Measurements from ENCODE around the gene SPTBN1.
"Not testable (repeated sequence)": the region's sequence is repeated elsewhere in the genome, so short reads cannot be mapped to it uniquely, and the experiment has no call there.

The SPTBN1 gene

DNA sequence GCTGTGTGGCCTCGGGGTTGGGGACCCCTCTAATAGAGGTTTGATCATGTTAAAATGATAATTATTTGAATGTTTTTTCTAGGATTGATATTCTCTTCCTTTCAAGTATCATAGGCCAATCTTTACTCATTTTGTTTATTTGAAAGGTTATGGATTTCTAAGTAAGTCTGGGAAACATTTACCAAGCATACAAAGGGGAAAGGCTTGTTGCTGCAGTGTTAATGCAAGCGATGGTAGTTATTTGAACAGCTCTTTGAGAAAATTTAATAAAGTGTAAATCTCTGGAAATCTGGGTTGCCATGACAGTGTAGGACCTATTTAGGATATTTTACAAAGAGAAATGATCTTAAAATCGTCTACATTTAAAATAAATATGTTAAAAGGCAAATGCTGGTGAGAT is 56.1 kb downstream of the SPTBN1 start:
- Mint-ChIP-seq H3K27me3 (no peaks in the 10 kb centered on the region), H3K9me3 (no peaks in the 10 kb centered on the region), H3K36me3 (no peaks in the 10 kb centered on the region), H3K4me1 (peaks cover 5% of the 10 kb centered on the region), H3K27ac (no peak overlapping the region), H3K4me3 (no peak overlapping the region)
- CTCF ChIA-PET, result interaction anchor here (1.4 kb wide), 1 partner anchor 193 kb away, joined by 4 read pairs; no protein-coding TSS in a partner anchor
- no peak for DNase-seq

DNA sequence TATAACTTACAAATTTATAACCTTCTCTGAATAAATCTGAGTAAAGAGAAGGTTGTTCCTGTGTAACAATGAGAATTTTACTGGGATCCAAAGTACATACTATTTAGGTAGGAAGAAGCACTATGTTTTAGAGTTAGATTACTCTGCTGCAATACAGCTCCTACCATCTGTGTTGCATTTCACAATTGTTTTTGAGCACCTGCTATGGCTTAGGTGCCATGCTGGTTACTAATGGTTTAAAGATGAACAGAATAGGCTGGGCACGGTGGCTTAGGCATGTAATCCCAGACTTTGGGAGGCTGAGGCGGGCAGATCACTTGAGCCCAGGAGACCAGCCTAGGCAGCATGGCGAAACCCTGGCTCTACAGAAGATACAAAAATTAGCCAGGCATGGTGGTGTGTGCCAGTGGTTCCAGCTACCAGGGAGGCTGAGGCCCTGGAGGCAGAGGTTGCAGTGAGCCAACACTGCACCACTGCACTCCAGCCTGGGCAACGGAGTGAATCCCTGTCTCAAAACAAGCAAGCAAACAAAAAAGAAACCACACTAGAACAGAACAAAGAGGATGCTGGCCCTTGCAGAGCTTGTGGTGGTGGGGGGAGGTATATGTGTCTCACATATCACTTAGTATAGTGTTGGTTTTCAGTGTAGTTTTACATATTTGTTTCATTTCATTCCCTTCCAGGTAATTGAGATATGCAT is 56.7 kb downstream of the SPTBN1 start:
- no peak for DNase-seq
- Mint-ChIP-seq H3K9me3 (no peaks in the 10 kb centered on the region), H3K4me1 (peaks cover 5% of the 10 kb centered on the region), H3K4me3 (no peak overlapping the region), H3K27ac (no peak overlapping the region), H3K27me3 (no peaks in the 10 kb centered on the region), H3K36me3 (no peaks in the 10 kb centered on the region)
- CTCF ChIA-PET, result interaction anchor here (1.4 kb wide), 1 partner anchor 192 kb away, joined by 4 read pairs; no protein-coding TSS in a partner anchor

DNA sequence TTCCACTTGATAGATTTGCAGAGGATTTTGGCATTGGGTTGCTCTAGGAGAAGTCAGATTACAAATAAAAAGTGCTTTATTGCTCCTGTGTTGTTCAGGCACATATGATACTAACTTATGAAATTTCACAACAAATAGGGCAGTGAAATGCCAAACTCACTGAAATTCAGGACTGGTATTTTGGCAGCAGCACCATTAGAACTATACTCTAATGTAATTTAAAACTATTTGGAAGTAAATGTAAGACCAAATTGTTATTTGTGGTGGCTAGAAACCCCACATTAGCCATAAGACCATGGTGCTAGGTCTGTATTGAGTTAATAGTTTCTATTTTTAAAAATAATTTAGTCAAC is 57.2 kb downstream of the SPTBN1 start:
- H3K36me3 Mint-ChIP-seq, result no peaks in the 10 kb centered on the region
- no peaks in the 10 kb centered on the region for H3K27me3 Mint-ChIP-seq
- H3K27ac Mint-ChIP-seq, result no peak overlapping the region
- CTCF ChIA-PET, result no interaction called here
- H3K4me1 Mint-ChIP-seq, result peaks cover 5% of the 10 kb centered on the region
- H3K9me3 Mint-ChIP-seq, result no peaks in the 10 kb centered on the region
- DNase-seq, result no peak
- H3K4me3 Mint-ChIP-seq, result no peak overlapping the region

- CTCF ChIA-PET, result no interaction called here
- no peak for DNase-seq
These were observed 58.9 kb downstream of the SPTBN1 start for GRCh38 chr2:54514822-54515569.

GRCh38 chr2:54516842-54517241 is 60.7 kb downstream of the SPTBN1 start:
- Mint-ChIP-seq H3K27ac (no peak overlapping the region), H3K27me3 (peaks cover 9% of the 10 kb centered on the region), H3K4me1 (peaks cover 5% of the 10 kb centered on the region), H3K9me3 (no peaks in the 10 kb centered on the region), H3K4me3 (no peak overlapping the region), H3K36me3 (no peaks in the 10 kb centered on the region)
- CTCF ChIA-PET, result interaction anchor here (0.9 to 1.7 kb wide), 2 partner anchors 188 to 410 kb away, joined by 3 to 6 read pairs; no protein-coding TSS in a partner anchor
- no peak for DNase-seq

More at GRCh38 chr2:54514822-54515569, 58.9 kb downstream of the SPTBN1 start:
- Mint-ChIP-seq H3K4me1 (peaks cover 5% of the 10 kb centered on the region), H3K36me3 (no peaks in the 10 kb centered on the region), H3K27me3 (peaks cover 9% of the 10 kb centered on the region), H3K9me3 (no peaks in the 10 kb centered on the region), H3K4me3 (no peak overlapping the region), H3K27ac (no peak overlapping the region)

GRCh38 chr2:54518016-54518415 is 61.9 kb downstream of the SPTBN1 start:
- H3K4me1 Mint-ChIP-seq, H3K9me3 Mint-ChIP-seq, H3K27ac Mint-ChIP-seq, H3K4me3 Mint-ChIP-seq, DNase-seq, H3K36me3 Mint-ChIP-seq: not testable (repeated sequence)
- peaks cover 17% of the 10 kb centered on the region for H3K27me3 Mint-ChIP-seq
- CTCF ChIA-PET, result interaction anchor here (1.7 kb wide), 1 partner anchor 187 kb away, joined by 6 read pairs; no protein-coding TSS in a partner anchor

GRCh38 chr2:54518430-54518829 is 62.3 kb downstream of the SPTBN1 start:
- H3K9me3 Mint-ChIP-seq, result no peaks in the 10 kb centered on the region
- H3K36me3 Mint-ChIP-seq, result no peaks in the 10 kb centered on the region
- CTCF ChIA-PET, result no interaction called here
- H3K4me1 Mint-ChIP-seq, result peaks cover 7% of the 10 kb centered on the region
- DNase-seq, result no peak
- H3K4me3 Mint-ChIP-seq, result no peak overlapping the region
- H3K27ac Mint-ChIP-seq, result no peak overlapping the region
- peaks cover 17% of the 10 kb centered on the region for H3K27me3 Mint-ChIP-seq

GRCh38 chr2:54519841-54520459 is 63.8 kb downstream of the SPTBN1 start:
- Mint-ChIP-seq H3K27ac (no peak overlapping the region), H3K36me3 (no peaks in the 10 kb centered on the region), H3K4me3 (no peak overlapping the region), H3K27me3 (peaks cover 17% of the 10 kb centered on the region), H3K4me1 (peaks cover 19% of the 10 kb centered on the region), H3K9me3 (no peaks in the 10 kb centered on the region)
- DNase-seq, result no peak
- CTCF ChIA-PET, result interaction anchor here (0.7 to 7.0 kb wide), 4 partner anchors 22 to 188 kb away, joined by 3 to 104 read pairs (median 22); no protein-coding TSS in a partner anchor

- Mint-ChIP-seq H3K27ac (no peak overlapping the region), H3K27me3 (peaks cover 17% of the 10 kb centered on the region), H3K36me3 (no peaks in the 10 kb centered on the region), H3K4me3 (no peak overlapping the region), H3K4me1 (peaks cover 19% of the 10 kb centered on the region), H3K9me3 (no peaks in the 10 kb centered on the region)
- no peak for DNase-seq
- CTCF ChIA-PET, result interaction anchor here (0.7 to 7.0 kb wide), 6 partner anchors 22 to 414 kb away, joined by 3 to 104 read pairs (median 12); no protein-coding TSS in a partner anchor
These were observed 64.6 kb downstream of the SPTBN1 start for GRCh38 chr2:54520687-54521086.

- Mint-ChIP-seq H3K36me3 (no peaks in the 10 kb centered on the region), H3K4me3 (peak overlapping the region; percentile 27), H3K9me3 (no peaks in the 10 kb centered on the region), H3K4me1 (peaks cover 19% of the 10 kb centered on the region), H3K27ac (peak overlapping the region; percentile 67), H3K27me3 (peaks cover 17% of the 10 kb centered on the region)
- CTCF ChIA-PET, result interaction anchor here (0.5 to 7.0 kb wide), 16 partner anchors 20 to 655 kb away, joined by 3 to 104 read pairs (median 7); no protein-coding TSS in a partner anchor
- DNase-seq, result peak; percentile 74
These were observed 66.6 kb downstream of the SPTBN1 start for GRCh38 chr2:54522624-54523281.

DNA sequence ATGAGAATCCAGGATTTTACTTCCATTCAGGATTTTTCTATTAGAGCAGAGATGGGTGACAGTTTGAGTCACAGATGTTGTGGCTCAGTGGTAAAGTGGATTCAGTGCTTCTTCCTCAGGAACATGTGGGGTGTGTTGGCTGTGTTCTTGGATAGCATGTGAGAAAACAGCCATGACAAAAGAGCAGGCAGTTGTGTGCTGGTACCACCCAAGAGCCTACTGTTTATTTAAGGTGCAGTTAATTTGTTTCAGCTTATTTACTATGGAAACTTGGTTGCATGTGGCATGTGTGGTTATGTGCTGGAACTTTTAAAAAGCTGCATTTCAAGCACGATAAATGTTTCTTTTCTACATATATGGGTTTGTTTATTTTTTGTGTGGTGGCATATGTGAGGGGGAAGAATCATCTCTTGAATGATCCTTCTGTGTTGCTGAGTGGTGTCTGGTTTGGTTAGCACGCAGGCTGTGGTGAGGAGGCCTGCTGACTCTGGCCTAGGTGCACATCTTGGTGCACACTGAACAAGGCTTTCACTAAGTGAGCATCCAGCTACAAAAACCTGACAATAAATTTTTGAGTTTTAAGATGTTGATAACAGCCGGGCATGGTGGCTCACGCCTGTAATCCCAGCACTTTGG is 67.3 kb downstream of the SPTBN1 start:
- Mint-ChIP-seq H3K27ac (no peak overlapping the region), H3K4me1 (peaks cover 19% of the 10 kb centered on the region), H3K27me3 (peaks cover 17% of the 10 kb centered on the region), H3K9me3 (no peaks in the 10 kb centered on the region), H3K4me3 (no peak overlapping the region), H3K36me3 (no peaks in the 10 kb centered on the region)
- no peak for DNase-seq
- CTCF ChIA-PET, result interaction anchor here (0.5 to 7.0 kb wide), 26 partner anchors 16 to 530 kb away, joined by 3 to 104 read pairs (median 4); no protein-coding TSS in a partner anchor

GRCh38 chr2:54524226-54524991 is 68.3 kb downstream of the SPTBN1 start:
- no peak overlapping the region for H3K27ac Mint-ChIP-seq
- H3K9me3 Mint-ChIP-seq, result no peaks in the 10 kb centered on the region
- no peak for DNase-seq
- CTCF ChIA-PET, result interaction anchor here (0.6 to 7.0 kb wide), 23 partner anchors 15 to 417 kb away, joined by 3 to 104 read pairs (median 6); no protein-coding TSS in a partner anchor
- no peaks in the 10 kb centered on the region for H3K36me3 Mint-ChIP-seq
- peaks cover 13% of the 10 kb centered on the region for H3K27me3 Mint-ChIP-seq
- peaks cover 23% of the 10 kb centered on the region for H3K4me1 Mint-ChIP-seq
- no peak overlapping the region for H3K4me3 Mint-ChIP-seq

DNA sequence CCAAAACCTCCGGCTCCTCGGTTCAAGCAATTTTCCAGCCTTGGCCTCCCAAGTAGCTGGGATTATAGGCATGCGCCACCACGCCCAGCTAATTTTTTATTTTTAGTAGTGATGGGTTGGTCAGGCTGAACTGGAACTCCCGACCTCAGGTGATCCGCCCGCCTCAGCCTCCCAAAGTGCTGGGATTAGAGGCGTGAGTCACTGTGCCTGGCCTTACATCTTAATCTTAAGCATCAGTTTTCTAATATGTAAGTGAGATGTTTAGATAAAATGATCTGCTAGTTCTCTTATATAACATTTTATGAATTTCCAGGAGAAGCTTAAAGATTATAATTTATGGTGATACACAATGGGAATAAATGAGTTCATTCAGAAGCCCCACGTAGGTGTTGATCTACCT is 69.2 kb downstream of the SPTBN1 start:
- no peak for DNase-seq
- no peak overlapping the region for H3K27ac Mint-ChIP-seq
- peaks cover 29% of the 10 kb centered on the region for H3K4me1 Mint-ChIP-seq
- CTCF ChIA-PET, result interaction anchor here (0.6 to 7.0 kb wide), 11 partner anchors 17 to 313 kb away, joined by 3 to 104 read pairs (median 7); no protein-coding TSS in a partner anchor
- H3K36me3 Mint-ChIP-seq, result no peaks in the 10 kb centered on the region
- H3K27me3 Mint-ChIP-seq, result peaks cover 7% of the 10 kb centered on the region
- no peaks in the 10 kb centered on the region for H3K9me3 Mint-ChIP-seq
- H3K4me3 Mint-ChIP-seq, result no peak overlapping the region
